Testis (tissue), 2 donors: ENCODE measurements around the gene C16orf87.
A peak's percentile ranks its signal among the peaks of the same experiment; 100 is the strongest.

Experiments
- POLR2A ChIP-seq: fragments of 450-650 bp; IDR thresholded peaks from one replicate; pipeline ENCODE4 v1.6.1; 2017; ENCODE audit warnings: antibody characterized with exemption, mild to moderate bottlenecking, moderate library complexity
- TF ChIP-seq, protein P1 (sequence below), 3 experiments: fragments of 450-650 bp in 2 of 3; fragments of 200-600 bp in 1 of 3; sonication (generic) in 1 of 3; IDR thresholded peaks; one replicate each; pipeline ENCODE4 v1.5.1; 2016 to 2019; ENCODE audit warnings: antibody characterized with exemption in 3 of 3, mild to moderate bottlenecking in 2 of 3, moderate library complexity in 1 of 3

DNA sequence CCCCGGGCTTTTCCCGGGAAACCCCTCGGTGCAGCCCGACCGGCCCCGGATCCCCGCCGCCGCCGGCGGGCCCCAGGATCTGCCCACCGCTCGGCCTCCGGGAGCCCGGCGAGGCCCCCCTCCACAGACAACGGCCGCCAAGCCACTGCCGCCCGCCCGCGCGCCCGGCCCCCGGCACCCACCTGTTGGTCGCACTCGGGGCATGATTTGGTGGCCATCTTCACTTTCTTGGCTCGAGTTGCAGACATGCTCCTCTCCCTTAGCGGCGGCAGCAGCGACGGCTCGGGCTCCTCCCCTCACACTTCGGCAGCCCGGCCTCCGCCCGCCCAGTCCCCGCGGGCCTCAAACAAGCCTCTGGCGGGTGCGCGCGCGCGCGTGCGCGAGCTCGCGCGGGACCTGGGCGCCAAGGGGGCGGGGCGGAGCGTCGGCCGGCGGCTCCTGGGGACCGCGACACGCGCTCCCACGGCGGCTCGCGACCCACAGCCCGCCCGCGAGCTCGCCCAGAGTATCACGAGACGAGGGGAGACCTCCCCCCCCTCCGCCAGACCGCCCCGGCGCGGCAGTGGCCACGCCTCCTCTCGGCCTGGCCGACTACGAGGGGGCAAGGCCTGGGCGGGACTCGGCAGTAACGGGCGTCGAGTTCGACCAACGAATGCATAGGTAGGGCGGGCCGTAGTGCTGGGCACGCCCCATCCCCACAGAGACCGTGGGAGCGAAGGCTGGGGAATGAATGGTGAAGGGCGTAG, at the start of gene C16orf87:
- TF ChIP-seq, protein P1, sequence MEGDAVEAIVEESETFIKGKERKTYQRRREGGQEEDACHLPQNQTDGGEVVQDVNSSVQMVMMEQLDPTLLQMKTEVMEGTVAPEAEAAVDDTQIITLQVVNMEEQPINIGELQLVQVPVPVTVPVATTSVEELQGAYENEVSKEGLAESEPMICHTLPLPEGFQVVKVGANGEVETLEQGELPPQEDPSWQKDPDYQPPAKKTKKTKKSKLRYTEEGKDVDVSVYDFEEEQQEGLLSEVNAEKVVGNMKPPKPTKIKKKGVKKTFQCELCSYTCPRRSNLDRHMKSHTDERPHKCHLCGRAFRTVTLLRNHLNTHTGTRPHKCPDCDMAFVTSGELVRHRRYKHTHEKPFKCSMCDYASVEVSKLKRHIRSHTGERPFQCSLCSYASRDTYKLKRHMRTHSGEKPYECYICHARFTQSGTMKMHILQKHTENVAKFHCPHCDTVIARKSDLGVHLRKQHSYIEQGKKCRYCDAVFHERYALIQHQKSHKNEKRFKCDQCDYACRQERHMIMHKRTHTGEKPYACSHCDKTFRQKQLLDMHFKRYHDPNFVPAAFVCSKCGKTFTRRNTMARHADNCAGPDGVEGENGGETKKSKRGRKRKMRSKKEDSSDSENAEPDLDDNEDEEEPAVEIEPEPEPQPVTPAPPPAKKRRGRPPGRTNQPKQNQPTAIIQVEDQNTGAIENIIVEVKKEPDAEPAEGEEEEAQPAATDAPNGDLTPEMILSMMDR (IDR thresholded peaks at IDR 0.05): peak in 1 of 3 experiments; percentile 6
- TF ChIP-seq POLR2A: no peak
